ENCODE results near the gene SLC2A2. TPM values are rescaled to one million over a fixed set of nuclear protein-coding genes. Genes with fewer than 3 reads are reported as not detected.

Gene SLC2A2
- total RNA-seq, 4 donors from 2014 or later = not detected

DNA sequence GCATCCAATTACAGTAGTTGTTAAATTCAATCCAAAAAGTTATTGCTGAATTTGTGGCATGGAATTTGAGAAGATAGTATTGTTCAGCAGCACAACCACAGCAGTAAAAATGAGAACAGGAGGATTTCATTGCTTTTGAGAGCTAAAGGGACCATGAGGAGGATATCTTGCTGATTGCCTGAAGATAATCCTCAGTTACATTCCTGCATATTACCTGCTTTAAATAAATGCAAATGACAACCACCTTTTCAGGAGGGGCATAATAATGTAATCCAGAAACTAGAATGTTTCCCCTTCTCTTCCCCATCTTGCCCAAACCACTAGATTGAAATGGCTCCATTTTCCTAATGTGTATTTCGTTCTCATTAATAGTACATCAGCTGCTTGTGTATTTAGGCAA, 35.2 kb upstream of the SLC2A2 start:
- WGBS, 2 donors = 92 to 97% methylated on average over 1 of the region's 1 CpG
- no peak for DNase-seq (ENCODE audit: low spot score in 2 of 2)
- intact Hi-C loops (cut with DNase I; ENCODE audit: low total_unique reads) = no loop called here
- TF ChIP-seq POLR2A (IDR thresholded peaks at IDR 0.05) = no peak
- H3K4me3 ChIP-seq (ENCODE audit: low read depth, poor library complexity, severe bottlenecking) = no peak overlapping the region

DNA sequence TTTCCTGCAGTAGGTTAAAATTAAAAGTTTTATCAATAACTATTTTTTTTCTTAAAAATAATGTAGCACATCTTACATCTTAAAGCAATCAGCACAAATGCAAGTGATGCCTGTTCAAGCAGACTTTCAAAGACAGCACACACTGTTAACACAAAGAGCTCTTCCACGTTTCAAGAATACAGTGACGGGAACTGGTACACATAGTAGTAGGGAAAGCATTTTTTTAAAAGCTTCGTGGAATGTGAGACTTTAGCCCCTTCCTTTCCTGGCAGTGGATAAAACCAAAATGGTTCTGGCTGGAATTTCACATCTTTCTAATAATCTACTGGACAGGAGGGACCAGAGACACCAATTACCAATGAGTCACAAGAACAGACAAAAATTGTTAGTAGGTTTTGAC, 33.5 kb upstream of the SLC2A2 start:
- intact Hi-C loops (cut with DNase I; ENCODE audit: low total_unique reads) = no loop called here
- no peak for DNase-seq (ENCODE audit: low spot score in 2 of 2)
- no peak for TF ChIP-seq POLR2A (IDR thresholded peaks at IDR 0.05)
- H3K4me3 ChIP-seq (ENCODE audit: low read depth, poor library complexity, severe bottlenecking) = no peak overlapping the region
- WGBS, 2 donors = 84 to 87% methylated on average over 3 of the region's 3 CpGs

DNA sequence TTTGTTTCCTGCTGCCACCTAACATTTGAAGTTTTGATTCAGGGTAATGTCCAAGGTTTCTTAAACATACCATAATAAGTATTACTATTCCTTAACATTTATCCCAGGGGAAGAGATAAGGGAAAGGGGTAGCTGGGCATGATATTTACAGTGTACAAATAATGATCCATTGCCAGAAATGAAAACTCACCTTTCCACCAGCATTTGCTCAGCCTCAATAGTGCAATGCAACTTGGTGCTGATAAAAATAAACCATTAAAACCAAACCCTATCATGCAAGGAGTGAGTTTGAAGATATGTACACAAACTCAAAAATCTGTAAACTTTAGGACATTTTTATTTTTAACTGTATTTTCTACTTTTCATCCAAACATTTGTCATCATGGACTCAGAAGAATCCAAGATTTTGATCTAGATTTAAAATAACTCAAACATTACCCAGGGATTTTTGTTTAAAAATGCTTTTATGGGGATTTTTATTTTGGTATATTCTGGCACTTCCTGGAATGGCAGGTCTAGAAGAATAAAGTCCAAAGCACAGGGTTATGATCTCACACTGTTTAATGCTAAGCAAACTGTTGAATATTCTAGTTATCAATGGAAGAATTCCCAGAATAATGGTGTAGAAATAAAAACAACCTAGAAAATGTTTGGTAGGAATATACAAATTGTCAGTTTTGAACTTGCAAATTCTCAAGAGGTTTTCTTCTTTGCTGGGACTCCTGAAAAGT, 32.5 kb upstream of the SLC2A2 start:
- intact Hi-C loops (cut with DNase I; ENCODE audit: low total_unique reads) = no loop called here

DNA sequence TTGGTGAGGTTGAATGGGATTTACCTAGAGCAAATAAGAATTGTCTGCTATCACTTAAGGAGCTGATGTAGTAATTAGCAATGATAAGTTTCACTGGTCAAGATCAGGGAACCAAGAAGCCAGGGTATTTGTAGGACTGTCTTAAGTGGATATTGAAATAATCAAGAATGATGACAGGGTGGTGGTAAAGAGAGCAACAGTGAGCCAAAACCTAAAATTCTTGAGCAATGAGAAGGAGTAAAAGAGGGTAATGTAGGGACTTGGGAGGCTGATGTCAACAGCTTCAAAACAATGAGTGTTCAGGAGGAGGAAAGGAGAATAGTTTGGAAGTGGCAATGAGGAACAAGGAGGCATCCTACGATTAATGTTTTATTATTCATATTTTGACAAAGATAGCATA, 31.5 kb upstream of the SLC2A2 start:
- intact Hi-C loops (cut with DNase I; ENCODE audit: low total_unique reads) = no loop called here
- WGBS, 2 donors = 82 to 91% methylated on average over 1 of the region's 1 CpG
- TF ChIP-seq, protein P1, sequence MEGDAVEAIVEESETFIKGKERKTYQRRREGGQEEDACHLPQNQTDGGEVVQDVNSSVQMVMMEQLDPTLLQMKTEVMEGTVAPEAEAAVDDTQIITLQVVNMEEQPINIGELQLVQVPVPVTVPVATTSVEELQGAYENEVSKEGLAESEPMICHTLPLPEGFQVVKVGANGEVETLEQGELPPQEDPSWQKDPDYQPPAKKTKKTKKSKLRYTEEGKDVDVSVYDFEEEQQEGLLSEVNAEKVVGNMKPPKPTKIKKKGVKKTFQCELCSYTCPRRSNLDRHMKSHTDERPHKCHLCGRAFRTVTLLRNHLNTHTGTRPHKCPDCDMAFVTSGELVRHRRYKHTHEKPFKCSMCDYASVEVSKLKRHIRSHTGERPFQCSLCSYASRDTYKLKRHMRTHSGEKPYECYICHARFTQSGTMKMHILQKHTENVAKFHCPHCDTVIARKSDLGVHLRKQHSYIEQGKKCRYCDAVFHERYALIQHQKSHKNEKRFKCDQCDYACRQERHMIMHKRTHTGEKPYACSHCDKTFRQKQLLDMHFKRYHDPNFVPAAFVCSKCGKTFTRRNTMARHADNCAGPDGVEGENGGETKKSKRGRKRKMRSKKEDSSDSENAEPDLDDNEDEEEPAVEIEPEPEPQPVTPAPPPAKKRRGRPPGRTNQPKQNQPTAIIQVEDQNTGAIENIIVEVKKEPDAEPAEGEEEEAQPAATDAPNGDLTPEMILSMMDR (IDR thresholded peaks at IDR 0.05) = no peak
- TF ChIP-seq POLR2A (IDR thresholded peaks at IDR 0.05) = no peak

More for the DNA sequence above, 32.5 kb upstream of the SLC2A2 start:
- H3K4me3 ChIP-seq (ENCODE audit: low read depth, poor library complexity, severe bottlenecking) = no peak overlapping the region
- TF ChIP-seq, protein P1 (IDR thresholded peaks at IDR 0.05) = no peak
- TF ChIP-seq POLR2A (IDR thresholded peaks at IDR 0.05) = no peak
- DNase-seq (ENCODE audit: low spot score in 2 of 2) = no peak

GRCh38 chr3:171057072-171057471, 30.6 kb upstream of the SLC2A2 start:
- no peak overlapping the region for H3K4me3 ChIP-seq (ENCODE audit: low read depth, poor library complexity, severe bottlenecking)
- TF ChIP-seq, protein P1 (IDR thresholded peaks at IDR 0.05) = no peak
- no peak for TF ChIP-seq POLR2A (IDR thresholded peaks at IDR 0.05)
- 91 to 93% methylated on average over 1 of the region's 1 CpG for whole genome bisulfite sequencing, 2 donors
- DNase-seq (ENCODE audit: low spot score in 2 of 2) = no peak
- intact Hi-C loops (cut with DNase I; ENCODE audit: low total_unique reads) = no loop called here

More for the DNA sequence above, 31.5 kb upstream of the SLC2A2 start:
- DNase-seq (ENCODE audit: low spot score in 2 of 2) = no peak
- H3K4me3 ChIP-seq (ENCODE audit: low read depth, poor library complexity, severe bottlenecking) = no peak overlapping the region

DNA sequence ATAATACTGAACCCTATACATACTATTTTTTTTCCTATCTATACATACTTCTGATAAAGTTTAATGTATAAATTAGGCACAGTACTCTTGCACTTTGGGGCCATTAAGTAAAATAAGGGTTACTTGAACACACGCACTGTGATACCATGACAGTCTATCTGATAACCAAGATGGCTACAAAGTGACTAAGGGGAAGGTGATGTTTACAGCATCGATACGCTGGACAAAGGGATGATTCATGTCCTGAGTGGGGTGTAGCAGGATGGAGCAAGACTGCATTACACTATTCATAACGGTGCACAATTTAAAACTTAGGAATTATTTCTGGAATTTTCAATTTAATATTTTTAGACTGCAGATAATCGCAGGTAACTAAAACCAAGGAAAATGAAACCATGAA, 30.0 kb upstream of the SLC2A2 start:
- no peak for TF ChIP-seq POLR2A (IDR thresholded peaks at IDR 0.05)
- TF ChIP-seq, protein P1 (IDR thresholded peaks at IDR 0.05) = no peak
- H3K4me3 ChIP-seq (ENCODE audit: low read depth, poor library complexity, severe bottlenecking) = no peak overlapping the region
- no peak for DNase-seq (ENCODE audit: low spot score in 2 of 2)
- 86 to 89% methylated on average over 5 of the region's 5 CpGs for WGBS, 2 donors
- intact Hi-C loops (cut with DNase I; ENCODE audit: low total_unique reads) = no loop called here
